NCI-H1092 (cell line): ENCODE measurements around the gene EPN1.

ENCODE experiments used
- DNase-seq: peaks from one replicate; lab custom pipeline; 2025; lab: John Stamatoyannopoulos, UW

The EPN1 gene

DNA sequence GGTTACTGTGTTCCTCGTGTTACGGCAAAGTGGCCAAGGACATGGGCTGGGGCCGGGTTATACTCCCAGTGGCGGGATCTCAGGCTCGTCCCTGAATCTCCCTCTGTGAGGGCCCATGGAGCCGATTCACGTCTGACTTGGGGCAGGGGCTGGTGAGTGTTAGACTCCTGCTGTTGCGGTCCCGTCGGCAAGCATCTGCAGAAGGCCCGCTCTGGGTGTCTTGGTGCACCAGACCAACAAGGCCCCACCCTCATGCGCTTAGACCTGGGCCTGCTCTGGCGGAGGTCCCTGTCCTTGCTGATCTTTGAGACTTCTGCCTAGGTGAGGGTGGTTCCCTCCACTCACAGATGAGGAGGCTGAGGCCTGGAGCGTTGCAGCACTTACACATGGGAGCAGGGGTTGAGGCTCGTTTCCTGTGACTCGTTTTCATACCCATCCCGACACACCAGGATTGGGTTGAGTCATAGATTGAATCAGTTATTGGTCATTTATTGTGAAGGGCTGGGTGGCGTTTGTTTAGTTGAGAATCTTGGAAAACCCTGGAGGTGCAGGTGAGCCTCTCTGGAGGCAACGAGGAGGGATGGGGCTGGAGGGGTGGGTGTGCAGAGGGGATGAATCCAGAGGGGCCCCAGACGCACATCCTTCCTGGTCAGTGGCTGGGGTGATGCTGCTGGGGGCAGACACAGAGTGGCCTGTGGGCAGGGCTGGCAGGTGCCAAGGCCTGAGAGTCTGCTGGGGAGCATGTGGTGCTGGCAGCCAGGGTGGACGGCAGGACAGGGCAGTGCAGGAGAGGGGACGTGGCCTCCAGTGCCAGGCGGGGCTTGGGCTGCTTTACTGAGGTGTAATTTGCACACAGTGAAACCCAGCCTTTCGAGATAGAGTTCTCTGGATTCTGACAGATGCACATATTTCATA lies 4.6 kb downstream of the EPN1 start:
- no peak for DNase-seq

DNA sequence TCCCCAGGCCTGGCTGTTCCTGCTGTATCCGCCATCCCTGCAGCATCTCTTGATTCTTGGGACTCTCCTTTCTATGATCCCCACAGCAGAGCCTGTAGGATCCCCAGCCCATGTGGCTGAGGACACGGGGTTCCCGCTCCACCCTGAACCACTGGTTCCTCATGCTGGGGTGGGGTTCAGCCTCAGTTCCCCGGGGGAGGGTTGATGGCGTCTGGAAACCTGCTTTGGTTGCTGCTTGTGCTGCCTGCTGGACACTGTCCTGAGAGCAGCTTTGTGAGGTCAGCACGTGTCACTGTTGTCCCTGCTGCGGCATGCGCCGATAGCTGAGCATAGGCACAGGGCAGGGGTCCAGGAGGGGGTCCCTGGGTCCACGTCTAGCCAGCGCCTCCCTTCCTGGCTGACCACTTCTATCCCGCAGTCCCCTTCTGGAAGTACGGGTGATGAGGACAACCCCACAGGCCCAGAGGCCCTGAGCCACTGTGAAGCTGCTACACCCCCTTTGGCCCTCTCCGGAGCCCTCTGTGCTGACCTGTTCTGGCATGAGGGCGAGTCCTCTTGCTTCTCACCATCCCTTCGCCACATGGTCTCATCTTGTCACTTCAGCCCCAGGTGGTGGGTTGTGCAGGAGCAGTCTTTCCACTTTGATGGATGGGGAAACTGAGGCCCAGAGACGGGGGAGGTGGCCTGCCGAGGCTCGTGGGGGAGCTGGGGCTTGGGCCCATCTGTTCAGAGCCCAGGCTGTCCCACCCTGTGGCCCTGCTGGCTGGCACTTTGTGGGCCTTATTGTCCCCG lies 5.5 kb downstream of the EPN1 start:
- DNase-seq: no peak

DNA sequence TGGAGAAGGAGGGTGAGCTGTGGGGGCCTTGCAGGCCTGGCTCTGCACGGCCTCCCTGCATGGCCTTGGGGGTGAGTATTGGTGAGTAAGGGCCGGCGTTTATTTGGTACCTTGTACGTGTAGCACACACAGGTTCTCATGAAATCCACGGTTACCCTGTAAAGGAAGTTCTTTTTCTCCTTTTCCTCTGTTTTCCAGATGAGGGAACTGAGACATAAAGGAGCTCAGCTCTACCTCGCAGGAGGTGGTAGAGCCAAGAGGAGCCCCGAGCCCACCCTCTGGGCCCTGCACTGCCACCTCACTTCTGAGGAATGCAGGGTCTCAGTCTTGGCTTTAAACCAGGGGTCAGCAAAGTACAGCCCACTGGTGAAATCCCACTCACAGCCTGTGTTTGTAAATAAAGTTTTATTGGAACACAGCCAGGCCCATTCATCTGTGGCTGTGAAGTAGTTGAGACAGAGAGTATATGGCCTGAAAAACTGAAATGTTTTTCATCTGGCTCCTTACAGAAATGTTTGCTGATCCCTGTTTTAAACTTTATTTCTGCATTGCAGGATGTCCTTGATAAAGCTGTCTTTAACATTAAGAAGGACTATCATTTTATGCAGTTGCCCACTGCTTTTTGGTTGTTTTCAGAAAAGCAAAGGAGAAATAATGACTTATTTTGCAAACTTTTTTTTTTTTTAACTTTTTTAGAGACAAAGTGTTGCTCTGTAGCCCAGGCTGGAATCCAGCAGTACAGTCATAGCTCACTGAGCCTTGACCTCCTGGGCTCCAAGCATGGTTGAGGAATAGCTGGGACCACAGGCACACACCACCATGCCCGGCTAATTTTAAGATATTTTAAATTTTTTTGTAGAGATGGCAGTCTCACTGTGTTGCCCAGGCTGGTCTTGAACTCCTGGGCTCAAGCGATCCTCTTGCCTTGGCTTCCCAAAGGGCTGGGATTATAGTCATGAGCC lies 6.4 kb downstream of the EPN1 start:
- no peak for DNase-seq

GRCh38 chr19:55683449-55684261 lies 8.6 kb downstream of the EPN1 start:
- no peak for DNase-seq

- no peak for DNase-seq
These were observed 10.1 kb downstream of the EPN1 start for GRCh38 chr19:55684946-55685681.

DNA sequence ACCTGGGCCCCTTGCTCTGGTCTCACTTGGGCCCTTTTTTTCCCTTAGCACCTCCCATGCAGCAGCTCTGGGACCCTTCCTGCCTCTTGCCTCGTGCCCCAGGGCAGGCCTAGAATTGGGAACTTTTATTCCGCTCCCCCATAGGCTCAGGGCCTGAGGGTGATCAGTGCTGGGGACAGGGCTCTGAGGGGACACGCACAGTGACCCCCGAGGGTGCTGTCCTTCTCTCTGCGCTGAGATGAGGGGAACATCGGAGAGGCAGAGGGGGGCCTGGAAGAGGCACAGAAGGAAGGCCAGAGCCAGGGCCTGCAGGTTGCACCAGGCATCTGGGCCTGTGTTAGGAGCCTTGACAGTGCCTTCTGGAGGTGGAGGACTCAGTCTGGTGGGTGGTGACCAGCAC lies 10.8 kb downstream of the EPN1 start:
- no peak for DNase-seq

DNA sequence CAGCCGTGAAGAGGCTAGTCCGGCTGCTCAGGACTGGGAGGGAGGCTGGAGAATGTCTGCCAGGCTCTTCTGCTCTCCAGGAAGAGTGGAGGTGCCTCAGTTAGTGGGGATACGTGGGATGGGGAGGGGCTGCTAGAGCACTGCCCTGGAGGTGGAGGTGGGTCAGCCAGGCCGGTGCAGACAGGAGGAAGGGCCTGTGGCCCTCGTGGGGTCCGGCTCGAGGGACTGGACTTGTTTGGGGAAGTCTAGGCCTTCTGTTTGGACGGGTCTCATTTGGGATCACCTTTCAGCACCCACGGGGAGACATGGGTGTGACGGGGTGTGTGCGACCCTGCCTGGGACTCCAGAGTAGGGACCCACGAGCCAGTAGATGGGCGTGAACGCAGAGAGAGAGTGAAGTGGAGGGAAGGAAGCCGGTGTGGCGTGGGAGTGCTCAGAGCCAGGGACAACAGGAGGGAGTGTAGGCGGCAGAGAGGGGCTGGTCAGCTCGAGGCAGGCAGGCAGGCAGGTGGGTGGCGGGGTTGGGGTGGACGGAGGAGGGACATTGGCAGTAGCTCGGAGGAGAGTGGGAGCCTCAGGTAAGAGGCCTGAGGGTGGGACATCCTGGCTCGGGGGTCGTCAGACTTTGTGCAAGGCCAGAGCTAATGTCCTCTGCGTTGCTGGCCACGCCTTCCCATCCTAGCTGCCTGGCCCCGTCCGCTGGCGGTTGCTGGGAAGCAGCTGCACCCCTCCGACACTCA lies 11.5 kb downstream of the EPN1 start:
- no peak for DNase-seq

GRCh38 chr19:55687281-55688201 lies 12.5 kb downstream of the EPN1 start:
- DNase-seq: no peak

DNA sequence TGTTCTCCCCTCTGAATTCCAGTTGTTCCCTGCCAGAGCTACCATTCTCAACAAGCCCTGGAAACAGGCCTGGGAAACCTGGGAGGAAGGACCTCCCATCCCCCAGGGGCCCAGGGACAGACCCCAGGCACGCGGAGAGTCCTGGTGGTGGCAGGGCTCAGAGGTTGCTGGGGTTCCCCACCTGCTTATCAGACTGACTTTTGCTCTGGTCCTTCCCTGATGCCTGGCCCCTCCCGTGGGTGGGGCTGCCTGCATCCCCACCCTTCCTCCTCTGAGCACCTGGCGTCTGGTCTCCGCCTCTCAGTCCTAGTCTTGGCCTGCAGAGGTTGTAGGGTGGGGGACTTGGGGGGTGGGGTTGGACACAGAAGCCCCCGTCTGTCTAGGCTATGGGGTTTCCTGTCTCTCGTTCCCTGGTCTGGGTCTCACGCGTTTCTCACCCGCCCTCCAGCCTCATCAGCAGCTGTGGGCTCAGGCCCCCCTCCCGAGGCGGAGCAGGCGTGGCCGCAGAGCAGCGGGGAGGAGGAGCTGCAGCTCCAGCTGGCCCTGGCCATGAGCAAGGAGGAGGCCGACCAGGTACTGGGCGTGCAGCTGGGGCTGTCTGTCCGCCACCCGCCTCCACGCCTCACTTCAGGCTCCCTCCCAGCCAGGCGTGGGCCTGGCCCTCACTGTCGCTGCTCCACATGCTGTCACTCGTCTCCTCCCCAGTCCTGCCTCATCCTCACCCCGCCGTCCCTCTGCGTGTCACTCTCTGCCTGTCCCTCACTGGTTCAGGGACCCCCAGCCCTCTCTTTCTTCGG lies 13.6 kb downstream of the EPN1 start:
- no peak for DNase-seq

GRCh38 chr19:55689411-55690108 lies 14.5 kb downstream of the EPN1 start:
- DNase-seq: no peak

GRCh38 chr19:55690109-55690768 lies 15.2 kb downstream of the EPN1 start:
- DNase-seq: no peak

DNA sequence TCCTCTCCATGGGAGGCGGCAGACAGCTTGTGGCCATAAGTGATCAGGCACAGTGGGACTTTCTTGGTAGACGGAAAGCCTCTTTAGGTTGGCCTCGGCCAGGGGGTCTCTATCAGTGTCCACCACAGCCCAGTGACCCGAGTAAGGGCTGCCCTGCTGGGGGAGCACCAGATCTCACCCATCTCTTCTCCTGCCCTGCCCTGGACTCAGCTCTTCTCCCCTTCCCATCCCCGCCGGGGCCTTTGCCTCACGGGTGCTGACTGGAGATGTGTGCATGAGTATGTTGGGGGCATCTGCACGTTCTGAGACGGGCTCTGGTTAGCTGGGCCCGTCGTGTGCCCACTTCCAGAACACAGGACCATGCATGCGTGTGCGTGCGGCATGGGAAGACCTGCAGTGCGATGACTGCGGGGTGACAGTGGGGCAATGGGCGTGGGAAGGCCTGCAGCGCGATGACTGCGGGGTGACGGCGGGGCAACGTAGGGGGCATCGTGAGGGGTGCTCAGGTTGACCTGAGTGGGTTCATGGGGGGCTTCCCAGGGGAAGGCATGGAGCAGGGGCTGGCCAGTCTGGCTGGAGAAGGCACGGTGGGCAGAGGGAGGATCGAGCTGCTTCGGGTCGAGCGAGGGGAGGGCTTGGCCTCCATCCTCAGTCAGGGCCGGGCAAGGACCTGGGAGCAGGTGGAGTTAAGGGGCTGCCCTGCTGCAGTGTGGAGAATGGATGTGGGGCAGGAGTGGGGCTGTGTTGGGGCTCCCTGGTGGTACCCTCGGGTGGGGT lies 15.9 kb downstream of the EPN1 start:
- DNase-seq: no peak

DNA sequence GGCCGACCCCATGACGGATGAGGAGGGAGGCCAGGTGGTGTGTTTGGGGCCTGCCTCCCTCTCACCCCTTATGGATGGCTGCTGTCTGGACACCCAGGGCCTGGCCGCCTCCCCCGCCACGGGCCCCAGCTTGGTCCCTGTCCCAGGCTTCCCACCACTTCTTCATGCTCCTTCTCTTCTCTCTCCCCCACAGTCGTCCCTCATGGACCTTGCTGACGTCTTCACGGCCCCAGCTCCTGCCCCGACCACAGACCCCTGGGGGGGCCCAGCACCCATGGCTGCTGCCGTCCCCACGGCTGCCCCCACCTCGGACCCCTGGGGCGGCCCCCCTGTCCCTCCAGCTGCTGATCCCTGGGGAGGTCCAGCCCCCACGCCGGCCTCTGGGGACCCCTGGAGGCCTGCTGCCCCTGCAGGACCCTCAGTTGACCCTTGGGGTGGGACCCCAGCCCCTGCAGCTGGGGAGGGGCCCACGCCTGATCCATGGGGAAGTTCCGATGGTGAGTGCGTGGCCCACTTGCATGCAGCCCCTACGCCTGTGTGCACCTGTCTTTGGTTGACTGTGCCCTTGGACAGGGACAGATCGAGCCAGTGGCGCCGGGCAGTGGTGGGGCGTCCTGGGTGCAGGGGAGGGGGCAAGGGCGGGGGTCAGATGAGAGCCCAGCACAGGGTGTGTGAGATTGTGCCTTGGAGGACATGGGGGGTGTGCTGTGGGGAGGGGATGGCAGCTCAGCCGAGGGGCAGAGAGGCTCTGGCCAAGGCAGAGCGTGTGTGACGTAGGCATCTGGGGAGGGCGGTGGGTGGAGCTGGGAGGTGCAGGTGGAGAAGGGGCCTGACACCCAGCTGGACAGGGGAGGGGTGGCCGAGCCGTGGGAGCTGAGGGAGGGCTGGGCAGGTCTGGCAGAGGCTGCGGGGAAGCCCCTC lies 16.8 kb downstream of the EPN1 start:
- DNase-seq: no peak

DNA sequence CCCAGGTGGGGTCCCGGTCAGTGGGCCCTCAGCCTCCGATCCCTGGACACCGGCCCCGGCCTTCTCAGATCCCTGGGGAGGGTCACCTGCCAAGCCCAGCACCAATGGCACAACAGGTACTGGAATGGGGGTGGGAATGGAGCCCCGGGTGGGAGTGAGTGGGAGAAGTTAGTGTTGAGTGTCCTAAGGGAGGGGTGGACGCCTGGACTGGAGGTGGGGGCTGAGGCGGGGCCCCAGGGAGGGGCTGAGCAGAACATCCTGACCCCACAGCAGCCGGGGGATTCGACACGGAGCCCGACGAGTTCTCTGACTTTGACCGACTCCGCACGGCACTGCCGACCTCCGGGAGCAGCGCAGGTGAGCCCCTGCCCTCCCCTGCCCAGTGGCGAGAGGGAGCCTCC lies 17.7 kb downstream of the EPN1 start:
- no peak for DNase-seq
